IMR-90 (cell line): ENCODE data around the gene NNT. TPM values are rescaled to one million over a fixed set of nuclear protein-coding genes. Genes with fewer than 3 reads are reported as not detected.

Experiments used
- ATAC-seq: fragments of 200-7000 bp; cut with Tn5 transposase; 2 replicates; pipeline ENCODE4 v1.9.1; 2020; ENCODE audit warnings: low read depth, mild to moderate bottlenecking, moderate library complexity
- BruUV-seq: library from RNA; stranded (reverse); fragments of 400-500 nt; replicated peaks from 2 replicates; lab custom pipeline; 2021; lab: Mats Ljungman, UMichigan
- CTCF ChIA-PET: fragments of 300-600 bp; formaldehyde crosslinking; extraction: SDS; loops from one replicate; lab custom pipeline; 2021; ENCODE audit warnings: antibody characterized with exemption; lab: Yijun Ruan, JAX
- POLR2A ChIA-PET: fragments of 300-600 bp; sonication (Branson Sonifier 250); formaldehyde crosslinking; loops from one replicate; lab custom pipeline; 2022; ENCODE audit warnings: antibody characterized with exemption; ENCODE audit not compliant: unreplicated experiment; lab: Charles Lee
- DNase-seq: peaks from one replicate; pipeline ENCODE4 v3.0.0; 2013
- H2AFZ ChIP-seq: replicated peaks from 2 replicates; pipeline ENCODE3; 2013; ENCODE audit warnings: low read length, mild to moderate bottlenecking; ENCODE audit not compliant: poor library complexity
- H2AK5ac ChIP-seq: 2 replicates; pipeline ENCODE4 v1.6.1; 2013; ENCODE audit warnings: low read depth, low read length, inconsistent platforms
- H2AK9ac ChIP-seq: replicated peaks from 2 replicates; pipeline ENCODE3; 2013; ENCODE audit warnings: mild to moderate bottlenecking, low read depth, low read length, moderate library complexity; ENCODE audit not compliant: poor library complexity
- H2BK120ac ChIP-seq: 2 replicates; pipeline ENCODE4 v1.6.1; 2013; ENCODE audit warnings: low read depth, low read length, inconsistent platforms
- H2BK15ac ChIP-seq: 3 replicates; pipeline ENCODE4 v1.6.1; 2013; ENCODE audit warnings: low read depth, low read length, inconsistent platforms
- H2BK20ac ChIP-seq: 2 replicates; pipeline ENCODE4 v1.6.1; 2013; ENCODE audit warnings: low read depth, mild to moderate bottlenecking, inconsistent platforms, low read length, moderate library complexity
- H2BK5ac ChIP-seq: 2 replicates; pipeline ENCODE4 v1.6.1; 2013; ENCODE audit warnings: mild to moderate bottlenecking, low read depth, low read length, inconsistent platforms; ENCODE audit not compliant: poor library complexity, severe bottlenecking
- H3K14ac ChIP-seq: replicated peaks from 2 replicates; pipeline ENCODE4 v1.6.1; 2013; ENCODE audit warnings: low read depth, low read length, inconsistent platforms
- H3K18ac ChIP-seq: 2 replicates; pipeline ENCODE4 v1.6.1; 2013; ENCODE audit warnings: low read depth, low read length, control low read depth
- H3K23ac ChIP-seq: 2 replicates; pipeline ENCODE4 v1.6.1; 2013; ENCODE audit warnings: low read depth, low read length, inconsistent platforms
- H3K27ac ChIP-seq: 2 replicates; pipeline ENCODE4 v1.5.1; 2013; ENCODE audit warnings: mild to moderate bottlenecking, control low read depth, low read length; ENCODE audit not compliant: insufficient read depth
- H3K27me3 ChIP-seq: 2 replicates; pipeline ENCODE4 v1.6.1; 2013; ENCODE audit warnings: low read length; ENCODE audit not compliant: control insufficient read depth, insufficient read depth
- H3K36me3 ChIP-seq: 2 replicates; pipeline ENCODE4 v1.6.1; 2013; ENCODE audit warnings: low read length, mixed read lengths; ENCODE audit not compliant: control insufficient read depth, insufficient read depth
- H3K4ac ChIP-seq: 2 replicates; pipeline ENCODE4 v1.6.1; 2013; ENCODE audit warnings: low read depth, low read length, inconsistent platforms
- H3K4me1 ChIP-seq: 2 replicates; pipeline ENCODE4 v1.6.1; 2013; ENCODE audit warnings: low read length, mixed read lengths; ENCODE audit not compliant: control insufficient read depth, insufficient read depth
- H3K4me2 ChIP-seq: 2 replicates; pipeline ENCODE4 v1.6.1; 2013; ENCODE audit warnings: low read depth, mild to moderate bottlenecking, control low read depth, low read length, moderate library complexity
- H3K4me3 ChIP-seq: 2 replicates; pipeline ENCODE4 v1.5.1; 2013; ENCODE audit warnings: low read depth, mild to moderate bottlenecking, control low read depth, low read length, moderate library complexity; ENCODE audit not compliant: insufficient read depth
- H3K56ac ChIP-seq: 2 replicates; pipeline ENCODE4 v1.6.1; 2013; ENCODE audit warnings: low read length, inconsistent platforms; ENCODE audit not compliant: insufficient read depth; ENCODE audit errors: extremely low read depth
- H3K79me1 ChIP-seq, 2 experiments: 2 replicates each; pipeline ENCODE4 v1.6.1; 2013; ENCODE audit warnings: low read length in 2 of 2, inconsistent platforms in 1 of 2, low read depth in 1 of 2
- H3K9ac ChIP-seq: 2 replicates; pipeline ENCODE4 v1.6.1; 2013; ENCODE audit warnings: low read depth, low read length, control low read depth
- H3K9me1 ChIP-seq: 2 replicates; pipeline ENCODE4 v1.6.1; 2013; ENCODE audit warnings: low read length, inconsistent platforms; ENCODE audit not compliant: insufficient read depth
- H3K9me3 ChIP-seq: 2 replicates; pipeline ENCODE4 v1.6.1; 2013; ENCODE audit warnings: low read length; ENCODE audit not compliant: control insufficient read depth, insufficient read depth
- H4K20me1 ChIP-seq: 2 replicates; pipeline ENCODE4 v1.6.1; 2013; ENCODE audit warnings: low read length, inconsistent platforms; ENCODE audit not compliant: insufficient read depth
- H4K5ac ChIP-seq: 2 replicates; pipeline ENCODE4 v1.6.1; 2013; ENCODE audit warnings: mild to moderate bottlenecking, low read depth, low read length, control low read depth
- H4K8ac ChIP-seq, 2 experiments: 2 replicates each; pipeline ENCODE4 v1.6.1; 2013; ENCODE audit warnings: low read depth in 2 of 2, low read length in 2 of 2, control low read depth in 1 of 2, inconsistent platforms in 1 of 2
- H4K91ac ChIP-seq: 2 replicates; pipeline ENCODE4 v1.6.1; 2013; ENCODE audit warnings: low read depth, low read length, inconsistent platforms; ENCODE audit not compliant: insufficient read depth
- FOS ChIP-seq: fragments of 150-350 bp; IDR thresholded peaks from 2 replicates; pipeline ENCODE4 v1.6.1; 2016; ENCODE audit warnings: low read depth, low read length
- MAFK ChIP-seq: IDR thresholded peaks from 2 replicates; pipeline ENCODE4 v1.6.1; 2012; ENCODE audit warnings: low read depth, low read length, improper control_type of control experiment
- NFE2L2 ChIP-seq: fragments of 150-350 bp; IDR thresholded peaks from 2 replicates; pipeline ENCODE4 v1.6.1; 2016; ENCODE audit warnings: low read depth, mild to moderate bottlenecking, low read length
- WGBS, 2 experiments: methylation state at CpG; one replicate each; pipeline versions ENCODE4 v1.1.5 to v1.1.7; 2013; ENCODE audit warnings: missing lambda C conversion rate in 2 of 2; ENCODE audit not compliant: insufficient read length in 1 of 2; ENCODE audit errors: extremely low coverage in 2 of 2; 5-methylcytosine and 5-hydroxymethylcytosine counted together
- dilution Hi-C: fragments of 300-500 bp; cut with HindIII; formaldehyde crosslinking; loops from one replicate; pipeline ENCODE4 v1.14.3; 2018; ENCODE audit warnings: low sequenced_read_pairs; ENCODE audit not compliant: unreplicated experiment
- in situ Hi-C: fragments of 300-500 bp; cut with MboI; formaldehyde crosslinking; loops from 3 replicates; pipeline ENCODE4 v1.14.3; 2019; ENCODE audit warnings: low sequenced_read_pairs, inconsistent platforms, mixed read lengths
- intact Hi-C: fragments of 100-400 bp; cut with micrococcal nuclease; formaldehyde crosslinking; loops from 2 replicates; pipeline ENCODE4 v1.10.0; 2022
- polyA plus RNA-seq, 3 experiments: library from polyadenylated mRNA; depleted of rRNA; stranded (reverse); fragments of >200 nt; gene quantifications; 2 replicates each; pipeline ENCODE4 v1.2.3, GENCODE V29; 2012; ENCODE audit warnings: low replicate concordance in 1 of 3
- total RNA-seq: library from RNA; depleted of rRNA; stranded (reverse); fragments of >200 nt; gene quantifications from 2 replicates; pipeline ENCODE4 v1.2.3, GENCODE V29; 2012

NNT gene
- total and polyA plus RNA-seq, 2 of the 4 experiments (the other 2 are of a cell fraction), result 23.1 to 57.2 TPM

DNA sequence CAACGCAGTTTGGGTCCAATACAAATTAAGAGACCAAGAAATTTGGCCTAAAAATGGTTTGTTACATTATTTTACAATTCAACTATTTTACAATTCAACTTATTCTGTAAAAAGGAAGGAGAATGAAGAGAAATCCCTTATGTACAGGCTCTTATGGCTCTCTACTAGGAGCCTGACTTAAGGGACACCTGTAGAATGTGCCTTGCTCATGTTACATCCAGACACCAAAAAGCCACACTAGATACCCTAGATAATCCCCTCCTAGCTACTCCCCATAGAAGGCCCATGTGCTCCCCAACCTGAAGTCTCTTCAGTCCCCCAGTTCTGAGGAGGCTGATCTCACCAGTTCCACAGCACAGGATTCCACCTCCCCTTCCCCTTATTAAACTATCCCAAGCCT lies 14.1 kb upstream of the NNT start:
- Histone ChIP-seq H3K4me2 (no peak overlapping the region), H3K36me3 (no peaks in the 10 kb centered on the region), H4K5ac (no peak overlapping the region), H2BK20ac (no peak overlapping the region), H2BK120ac (no peak overlapping the region), H2AK5ac (no peak overlapping the region), H3K27ac (no peak overlapping the region), H4K91ac (no peak overlapping the region), H3K23ac (no peak overlapping the region), H3K14ac (no peak overlapping the region), H2BK15ac (no peak overlapping the region), H2AFZ (no peak overlapping the region), H3K4ac (no peak overlapping the region), H4K20me1 (no peaks in the 10 kb centered on the region), H3K4me3 (no peak overlapping the region), H3K79me1 (no peaks in the 10 kb centered on the region), H3K18ac (no peak overlapping the region), H3K56ac (no peak overlapping the region), H2AK9ac (no peak overlapping the region), H4K8ac (no peak overlapping the region), H2BK5ac (no peak overlapping the region), H3K4me1 (no peaks in the 10 kb centered on the region), H3K27me3 (no peaks in the 10 kb centered on the region), H3K9me1 (no peaks in the 10 kb centered on the region), H3K9ac (no peak overlapping the region), H3K9me3 (no peaks in the 10 kb centered on the region)
- no TSS peak for BruUV-seq
- no CpG with 5 or more reads among the region's 1 CpG for WGBS, 2 experiments
- DNase-seq (no peak), ATAC-seq (no peak)
- ChIA-PET POLR2A (no interaction called here), CTCF (interaction anchor here (0.7 kb wide), 1 partner anchor 24 kb away, joined by 3 read pairs; no protein-coding TSS in a partner anchor)
- intact Hi-C loops (no loop called here), dilution Hi-C loops (no loop called here), in situ Hi-C loops (no loop called here)
- TF ChIP-seq FOS (no peak), MAFK (no peak), NFE2L2 (no peak)
